Ishikawa (cell line): ENCODE data around the gene ACTN4.
A peak's percentile ranks its signal among the peaks of the same experiment; 100 is the strongest.

Source experiments
- CEBPB ChIP-seq: IDR thresholded peaks from 2 replicates; pipeline ENCODE4 v1.6.1; 2012
- CREB1 ChIP-seq: IDR thresholded peaks from 2 replicates; pipeline ENCODE4 v1.6.1; 2012; ENCODE audit warnings: low read depth
- EGR1 ChIP-seq: IDR thresholded peaks from 2 replicates; pipeline ENCODE4 v1.6.1; 2012
- EP300 ChIP-seq: IDR thresholded peaks from 2 replicates; pipeline ENCODE4 v1.6.1; 2012; ENCODE audit warnings: borderline replicate concordance
- FOXM1 ChIP-seq: IDR thresholded peaks from 2 replicates; pipeline ENCODE4 v1.6.1; 2012; ENCODE audit warnings: low read depth, borderline replicate concordance
- NFIC ChIP-seq: IDR thresholded peaks from 2 replicates; pipeline ENCODE4 v1.6.1; 2012
- RAD21 ChIP-seq: IDR thresholded peaks from 2 replicates; pipeline ENCODE4 v1.6.1; 2012; ENCODE audit warnings: low read depth
- TAF1 ChIP-seq: IDR thresholded peaks from 2 replicates; pipeline ENCODE4 v1.6.1; 2012; ENCODE audit warnings: low read depth, mild to moderate bottlenecking
- TCF12 ChIP-seq: IDR thresholded peaks from 2 replicates; pipeline ENCODE4 v1.6.1; 2012; ENCODE audit warnings: low read depth
- TEAD4 ChIP-seq: IDR thresholded peaks from 2 replicates; pipeline ENCODE4 v1.6.1; 2012
- USF1 ChIP-seq: IDR thresholded peaks from 2 replicates; pipeline ENCODE4 v1.6.1; 2012
- YY1 ChIP-seq: IDR thresholded peaks from 2 replicates; pipeline ENCODE4 v1.6.1; 2012; ENCODE audit warnings: low read depth
- ZBTB7A ChIP-seq: IDR thresholded peaks from 2 replicates; pipeline ENCODE4 v1.6.1; 2012; ENCODE audit warnings: low read depth
- TF ChIP-seq, protein P1 (sequence below): IDR thresholded peaks from 2 replicates; pipeline ENCODE4 v1.6.1; 2012
- TF ChIP-seq, protein P2 (sequence below): IDR thresholded peaks from 2 replicates; pipeline ENCODE4 v1.6.1; 2012; ENCODE audit warnings: low read depth, mild to moderate bottlenecking

The ACTN4 gene

DNA sequence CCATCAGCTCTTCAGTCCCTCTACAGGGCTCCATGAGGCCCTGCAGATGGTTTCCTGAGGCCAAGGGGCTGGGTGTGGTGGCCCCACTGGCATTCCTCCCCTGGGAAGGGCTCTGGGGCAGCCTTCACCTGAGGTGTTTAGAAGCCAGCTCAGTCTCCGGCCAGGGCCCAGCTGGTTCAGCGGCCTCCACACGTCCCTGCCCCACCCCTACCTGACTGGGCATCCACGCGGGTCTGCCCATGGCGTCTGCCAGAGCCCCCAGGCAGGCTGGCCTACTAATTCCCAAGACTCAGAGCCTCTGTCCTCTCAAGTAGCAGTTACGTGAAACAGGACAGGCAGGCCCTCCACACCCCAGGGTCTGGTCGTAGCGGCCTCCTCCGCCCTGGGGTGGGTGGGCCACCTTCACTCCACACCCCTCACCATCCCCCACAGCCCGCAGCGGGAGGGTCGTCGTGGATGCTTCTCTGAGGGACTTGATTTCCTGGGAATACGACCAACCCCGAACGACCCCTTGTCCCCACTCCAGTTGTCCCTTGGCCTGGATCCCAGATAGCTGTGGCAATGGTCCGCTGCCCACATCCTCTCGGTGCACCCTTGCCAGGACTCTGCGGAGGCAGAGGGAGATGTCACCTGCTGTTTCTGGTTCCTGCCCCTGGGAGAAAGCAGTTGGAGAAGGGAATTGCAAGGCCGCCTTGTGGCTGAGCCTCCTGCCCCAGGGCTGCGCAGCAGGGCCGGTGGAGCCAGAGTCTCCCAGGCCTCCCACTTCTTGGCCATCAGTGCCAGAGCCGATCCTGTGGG lies 72.5 kb downstream of the ACTN4 start:
- peak; percentile 82 for TF ChIP-seq ZBTB7A
- TF ChIP-seq FOXM1 = no peak
- no peak for TF ChIP-seq TEAD4
- TF ChIP-seq CEBPB = no peak
- no peak for TF ChIP-seq YY1
- no peak for TF ChIP-seq RAD21
- peak; percentile 44 for TF ChIP-seq NFIC
- TF ChIP-seq USF1 = no peak
- TF ChIP-seq, protein P1, sequence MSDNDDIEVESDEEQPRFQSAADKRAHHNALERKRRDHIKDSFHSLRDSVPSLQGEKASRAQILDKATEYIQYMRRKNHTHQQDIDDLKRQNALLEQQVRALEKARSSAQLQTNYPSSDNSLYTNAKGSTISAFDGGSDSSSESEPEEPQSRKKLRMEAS = no peak
- TF ChIP-seq EP300 = no peak; the same call in 1 of the 2 replicates
- no peak for TF ChIP-seq TAF1
- TF ChIP-seq, protein P2, sequence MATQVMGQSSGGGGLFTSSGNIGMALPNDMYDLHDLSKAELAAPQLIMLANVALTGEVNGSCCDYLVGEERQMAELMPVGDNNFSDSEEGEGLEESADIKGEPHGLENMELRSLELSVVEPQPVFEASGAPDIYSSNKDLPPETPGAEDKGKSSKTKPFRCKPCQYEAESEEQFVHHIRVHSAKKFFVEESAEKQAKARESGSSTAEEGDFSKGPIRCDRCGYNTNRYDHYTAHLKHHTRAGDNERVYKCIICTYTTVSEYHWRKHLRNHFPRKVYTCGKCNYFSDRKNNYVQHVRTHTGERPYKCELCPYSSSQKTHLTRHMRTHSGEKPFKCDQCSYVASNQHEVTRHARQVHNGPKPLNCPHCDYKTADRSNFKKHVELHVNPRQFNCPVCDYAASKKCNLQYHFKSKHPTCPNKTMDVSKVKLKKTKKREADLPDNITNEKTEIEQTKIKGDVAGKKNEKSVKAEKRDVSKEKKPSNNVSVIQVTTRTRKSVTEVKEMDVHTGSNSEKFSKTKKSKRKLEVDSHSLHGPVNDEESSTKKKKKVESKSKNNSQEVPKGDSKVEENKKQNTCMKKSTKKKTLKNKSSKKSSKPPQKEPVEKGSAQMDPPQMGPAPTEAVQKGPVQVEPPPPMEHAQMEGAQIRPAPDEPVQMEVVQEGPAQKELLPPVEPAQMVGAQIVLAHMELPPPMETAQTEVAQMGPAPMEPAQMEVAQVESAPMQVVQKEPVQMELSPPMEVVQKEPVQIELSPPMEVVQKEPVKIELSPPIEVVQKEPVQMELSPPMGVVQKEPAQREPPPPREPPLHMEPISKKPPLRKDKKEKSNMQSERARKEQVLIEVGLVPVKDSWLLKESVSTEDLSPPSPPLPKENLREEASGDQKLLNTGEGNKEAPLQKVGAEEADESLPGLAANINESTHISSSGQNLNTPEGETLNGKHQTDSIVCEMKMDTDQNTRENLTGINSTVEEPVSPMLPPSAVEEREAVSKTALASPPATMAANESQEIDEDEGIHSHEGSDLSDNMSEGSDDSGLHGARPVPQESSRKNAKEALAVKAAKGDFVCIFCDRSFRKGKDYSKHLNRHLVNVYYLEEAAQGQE = no peak
- TF ChIP-seq EGR1 = no peak
- TF ChIP-seq CREB1 = no peak
- no peak for TF ChIP-seq TCF12

- TF ChIP-seq, protein P1 = 0 out of 2 replicates have a peak, but pooled peaks have one; percentile 13
- TF ChIP-seq FOXM1 (no peak), EP300 (no peak), YY1 (no peak), TEAD4 (no peak)
These were observed 73.2 kb downstream of the ACTN4 start for GRCh38 chr19:38720559-38721236.

DNA sequence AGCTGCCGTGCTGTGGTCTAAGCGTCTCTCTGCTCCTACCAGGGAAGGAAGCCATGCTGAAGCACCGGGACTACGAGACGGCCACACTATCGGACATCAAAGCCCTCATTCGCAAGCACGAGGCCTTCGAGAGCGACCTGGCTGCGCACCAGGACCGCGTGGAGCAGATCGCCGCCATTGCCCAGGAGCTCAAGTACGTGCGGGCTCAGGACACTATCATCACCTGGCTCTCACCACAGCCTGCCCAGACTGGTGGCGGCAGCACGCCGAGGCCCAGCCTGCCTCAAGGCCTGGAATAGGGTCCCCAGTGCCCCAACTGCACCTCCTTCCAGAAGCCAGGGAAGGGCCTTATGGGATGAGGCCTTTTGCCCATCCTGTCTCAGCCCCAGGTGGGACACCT lies 74.0 kb downstream of the ACTN4 start:
- no peak for TF ChIP-seq EP300
- TF ChIP-seq RAD21 = no peak
- no peak for TF ChIP-seq EGR1
- no peak for TF ChIP-seq USF1
- no peak for TF ChIP-seq TEAD4
- TF ChIP-seq CEBPB = no peak

GRCh38 chr19:38721979-38722773 lies 74.7 kb downstream of the ACTN4 start:
- TF ChIP-seq TCF12 (no peak), RAD21 (no peak), TEAD4 (no peak), TAF1 (no peak), NFIC (no peak), CEBPB (no peak), CREB1 (no peak), FOXM1 (no peak), EGR1 (no peak)
- TF ChIP-seq, protein P2 = no peak
- TF ChIP-seq, protein P1 = no peak

DNA sequence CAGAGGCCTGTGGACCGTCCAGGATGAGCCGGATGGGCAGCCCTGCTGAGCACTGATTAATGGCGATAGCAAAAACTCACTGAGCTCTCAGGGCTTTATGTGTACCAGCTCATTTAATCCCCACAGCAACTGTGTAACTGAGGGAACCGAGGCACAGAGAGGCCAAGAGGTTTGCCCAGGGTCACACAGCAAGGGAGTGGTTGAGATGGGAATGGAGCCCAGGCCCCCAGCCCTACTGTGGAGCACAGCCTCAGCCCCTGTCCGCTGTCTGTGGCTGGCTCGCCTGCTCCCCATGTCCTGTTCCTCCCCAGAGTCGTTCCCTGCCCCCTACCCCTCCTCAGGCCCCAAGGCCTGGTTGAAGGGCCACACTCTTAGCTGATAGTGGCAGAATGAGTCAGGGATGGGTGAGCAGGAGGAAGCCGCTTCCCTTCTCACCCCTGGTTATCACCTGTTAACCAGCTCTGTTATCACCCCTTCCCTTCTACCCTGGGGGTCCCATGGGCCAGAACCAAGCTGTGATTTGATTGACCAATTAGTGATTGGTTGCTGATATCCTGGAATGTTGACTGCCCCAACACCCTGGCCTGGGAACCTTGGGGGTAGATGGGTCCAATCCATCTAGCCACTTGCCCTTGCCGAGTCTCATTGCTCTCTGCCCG lies 75.6 kb downstream of the ACTN4 start:
- TF ChIP-seq ZBTB7A = no peak
- no peak for TF ChIP-seq TEAD4
- TF ChIP-seq EGR1 = no peak
- TF ChIP-seq CEBPB = no peak
- TF ChIP-seq CREB1 = no peak
- TF ChIP-seq TCF12 = no peak
- TF ChIP-seq RAD21 = no peak
- TF ChIP-seq YY1 = no peak
- TF ChIP-seq USF1 = no peak
- TF ChIP-seq EP300 = no peak
- no peak for TF ChIP-seq NFIC
- no peak for TF ChIP-seq TAF1
- TF ChIP-seq, protein P2 = no peak
